ENCODE results near the gene DCANP1.

DCANP1 gene

GRCh38 chr5:135486131-135487036 lies 39.2 kb upstream of the DCANP1 start:
- DNase-seq (ENCODE audit: low read depth): no peak
- H3K4me3 ChIP-seq (ENCODE audit: low read depth, low read length): no peak overlapping the region
- no peak for TF ChIP-seq CTCF (IDR thresholded peaks at IDR 0.05; ENCODE audit: insufficient read depth, low read depth, low read length, missing control alignments)

- no peak overlapping the region for H3K4me3 ChIP-seq (ENCODE audit: low read depth, low read length)
- DNase-seq (ENCODE audit: low read depth): no peak
- no peak for TF ChIP-seq CTCF (IDR thresholded peaks at IDR 0.05; ENCODE audit: insufficient read depth, low read depth, low read length, missing control alignments)
Measured at GRCh38 chr5:135484674-135485086, 37.5 kb upstream of the DCANP1 start.

GRCh38 chr5:135483254-135483653 lies 36.1 kb upstream of the DCANP1 start:
- no peak overlapping the region for H3K4me3 ChIP-seq (ENCODE audit: low read depth, low read length)
- no peak for DNase-seq (ENCODE audit: low read depth)
- no peak for TF ChIP-seq CTCF (IDR thresholded peaks at IDR 0.05; ENCODE audit: insufficient read depth, low read depth, low read length, missing control alignments)

GRCh38 chr5:135482381-135482933 lies 35.3 kb upstream of the DCANP1 start:
- no peak for TF ChIP-seq CTCF (IDR thresholded peaks at IDR 0.05; ENCODE audit: insufficient read depth, low read depth, low read length, missing control alignments)
- no peak overlapping the region for H3K4me3 ChIP-seq (ENCODE audit: low read depth, low read length)
- DNase-seq (ENCODE audit: low read depth): no peak

GRCh38 chr5:135481909-135482311 lies 34.8 kb upstream of the DCANP1 start:
- no peak for TF ChIP-seq CTCF (IDR thresholded peaks at IDR 0.05; ENCODE audit: insufficient read depth, low read depth, low read length, missing control alignments)
- H3K4me3 ChIP-seq (ENCODE audit: low read depth, low read length): no peak overlapping the region
- no peak for DNase-seq (ENCODE audit: low read depth)

GRCh38 chr5:135481387-135481786 lies 34.2 kb upstream of the DCANP1 start:
- no peak overlapping the region for H3K4me3 ChIP-seq (ENCODE audit: low read depth, low read length)
- DNase-seq (ENCODE audit: low read depth): no peak
- TF ChIP-seq CTCF (IDR thresholded peaks at IDR 0.05; ENCODE audit: insufficient read depth, low read depth, low read length, missing control alignments): no peak

Data from GM12865 (cell line).